Activated CD8-positive, alpha-beta memory T cell treated with anti-CD3 and anti-CD28 coated beads, Interleukin-2, amount 50 U/mL, for 1 hour (primary cell): ENCODE measurements around the gene CARD19.
"Not testable (repeated sequence)": the region's sequence is repeated elsewhere in the genome, so short reads cannot be mapped to it uniquely, and the experiment has no call there.

Source experiments
- DNase-seq: peaks from one replicate; pipeline ENCODE4 v3.0.0-alpha.2; 2020; ENCODE audit errors: extremely low read depth

CARD19 gene

GRCh38 chr9:93107151-93107824 lies 11.3 kb downstream of the CARD19 start:
- no peak for DNase-seq

DNA sequence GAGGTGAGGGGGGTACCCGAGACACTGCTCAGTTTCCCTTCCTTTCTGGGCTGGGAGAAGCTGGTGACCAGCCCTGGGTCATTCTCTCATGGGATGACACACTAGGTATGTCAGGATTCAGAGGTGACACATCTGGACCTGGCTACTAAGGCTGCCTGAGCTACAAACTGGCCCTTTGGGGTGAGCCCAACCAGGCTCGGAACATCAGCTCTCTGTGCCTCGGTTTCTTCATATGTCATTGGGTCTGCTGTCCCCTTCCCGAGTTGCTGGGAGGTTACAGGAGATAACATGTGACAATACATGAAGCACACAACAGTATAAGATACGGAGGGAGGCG lies 11.8 kb downstream of the CARD19 start:
- DNase-seq: no peak

DNA sequence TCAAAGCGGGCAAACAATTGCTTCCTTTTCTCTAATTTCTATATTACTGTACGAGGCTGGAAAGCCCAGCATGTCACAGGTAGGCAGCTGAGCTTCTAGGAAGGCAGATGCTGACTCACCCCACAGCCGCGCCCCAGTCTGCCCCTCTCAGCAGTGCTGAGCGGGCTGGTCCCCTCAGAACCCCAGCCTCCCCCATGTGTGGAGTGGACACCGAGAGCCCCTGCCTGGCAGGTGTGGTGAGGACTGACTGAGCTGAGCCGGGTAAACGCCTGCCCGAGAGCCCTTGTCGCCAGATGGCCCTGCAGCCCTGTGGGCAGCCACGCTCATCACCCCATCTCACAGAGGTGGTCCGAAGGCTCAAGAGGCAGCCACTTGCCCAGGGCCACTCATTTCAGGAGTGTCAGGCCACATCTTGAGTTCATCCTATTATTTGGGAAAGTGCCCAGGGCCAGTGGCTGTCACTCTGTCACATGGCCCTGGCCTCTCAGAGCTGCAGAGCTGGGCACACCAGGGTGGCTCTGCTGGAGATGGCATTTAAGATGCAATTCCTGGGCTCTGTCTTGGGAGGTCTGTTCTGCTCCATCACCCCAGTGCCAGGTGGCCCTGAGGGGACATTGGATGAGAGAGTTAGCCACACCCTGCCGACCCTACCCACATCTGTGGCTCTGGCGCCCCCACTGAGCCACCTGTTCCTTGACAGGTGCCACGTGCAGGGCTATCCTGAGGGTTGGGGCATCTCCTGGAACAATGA lies 12.4 kb downstream of the CARD19 start:
- no peak for DNase-seq

GRCh38 chr9:93110311-93110855 lies 14.4 kb downstream of the CARD19 start:
- DNase-seq: no peak

GRCh38 chr9:93111001-93111370 lies 15.0 kb downstream of the CARD19 start:
- no peak for DNase-seq

DNA sequence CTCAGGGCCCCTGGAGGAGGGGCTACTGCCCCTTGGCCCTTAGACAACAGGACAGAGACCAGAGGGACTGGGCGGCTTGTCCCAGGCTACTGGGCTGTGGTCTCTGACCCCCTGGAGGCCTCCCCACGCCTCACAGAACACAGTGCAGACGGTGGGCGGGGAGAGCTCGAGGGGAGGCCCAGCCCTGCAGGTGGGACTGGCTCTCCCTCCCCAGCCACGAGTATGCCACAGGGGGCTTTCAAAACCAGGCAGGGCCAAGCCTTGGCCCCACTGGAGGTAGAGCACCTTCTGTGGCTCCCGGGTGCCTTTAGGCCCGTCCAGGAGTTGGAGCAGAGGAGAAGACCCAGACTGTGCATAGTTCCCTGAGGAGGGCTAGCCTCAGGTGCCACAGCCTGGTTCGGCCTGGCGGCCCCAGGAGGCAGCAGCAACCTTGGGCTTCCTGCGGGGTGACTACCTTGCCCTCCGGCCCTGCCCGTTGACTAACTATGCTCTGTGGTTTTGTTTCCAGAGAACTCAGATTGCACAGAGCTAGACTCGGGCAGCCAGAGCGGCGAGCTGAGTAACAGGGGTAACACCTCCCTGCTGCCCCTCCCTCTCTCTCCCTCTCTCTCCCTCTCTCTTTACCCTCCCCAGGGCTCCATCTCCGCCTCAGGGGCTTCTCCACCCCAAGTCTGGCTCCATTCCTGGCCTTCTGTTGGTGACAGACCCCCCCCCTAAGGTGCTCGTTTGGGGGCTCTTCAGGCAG lies 15.5 kb downstream of the CARD19 start:
- no peak for DNase-seq

GRCh38 chr9:93112116-93112863 lies 16.3 kb downstream of the CARD19 start:
- no peak for DNase-seq

DNA sequence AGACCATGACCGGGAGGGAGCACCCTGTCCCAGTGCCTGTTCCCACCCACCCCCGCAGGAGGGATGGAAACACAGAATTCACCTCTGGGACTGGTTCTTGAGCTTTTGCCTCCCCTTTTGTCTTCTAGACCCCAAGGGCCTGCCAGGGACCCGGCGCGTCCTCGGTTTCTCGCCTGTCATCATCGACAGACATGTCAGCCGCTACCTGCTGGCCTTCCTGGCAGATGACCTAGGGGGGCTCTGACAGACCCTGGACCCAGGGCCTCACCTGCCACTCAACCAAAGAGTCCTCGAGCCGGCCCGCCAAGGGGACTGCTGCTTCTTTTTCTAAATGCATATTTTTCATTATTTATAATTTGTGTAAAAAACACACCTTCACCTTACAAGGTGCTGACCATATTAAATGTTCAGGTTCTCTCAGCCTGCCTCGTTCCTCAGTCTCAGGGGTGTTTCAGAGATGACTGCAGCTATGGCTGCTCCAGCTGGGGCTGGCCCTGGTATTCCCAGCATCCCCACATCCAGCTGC lies 16.9 kb downstream of the CARD19 start:
- no peak for DNase-seq

DNA sequence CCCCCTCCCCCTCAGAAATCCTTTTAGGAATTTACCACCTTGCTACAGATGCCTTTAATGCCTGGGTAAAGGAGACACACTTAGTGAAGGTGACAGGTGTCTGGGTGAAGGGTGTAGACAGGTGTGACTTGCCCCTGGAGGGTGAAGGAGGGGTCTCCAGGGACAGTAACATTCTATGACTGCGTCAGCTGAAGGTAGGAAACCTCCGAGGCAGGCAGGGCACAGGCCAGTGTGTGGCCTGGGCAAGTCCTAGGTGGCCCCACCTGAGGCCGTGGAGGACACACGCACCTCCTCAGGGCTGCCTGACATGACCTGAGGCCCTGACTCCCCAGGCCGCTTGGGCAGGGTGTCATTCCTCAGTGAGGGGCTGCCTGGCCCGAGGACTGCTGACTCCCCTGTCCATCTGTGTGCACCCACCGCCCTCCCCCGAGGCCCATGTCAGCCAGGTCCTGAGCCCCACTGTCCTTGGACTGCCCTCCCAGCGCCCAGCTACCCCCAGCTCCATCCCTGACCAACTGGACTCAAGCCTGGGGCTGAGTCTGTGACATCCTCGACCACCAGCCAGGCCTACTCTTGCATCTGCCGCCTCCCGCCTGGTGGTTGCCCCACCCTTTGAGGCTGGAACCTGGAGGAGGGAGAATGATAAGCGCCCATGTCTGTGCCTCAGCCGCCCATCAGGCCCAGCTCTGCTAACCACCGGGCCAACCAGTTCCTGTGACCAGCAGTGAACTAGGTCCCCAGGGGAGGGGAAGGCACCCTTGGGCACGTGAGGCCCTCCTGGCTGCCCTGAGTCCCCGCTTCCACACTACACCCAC lies 18.4 kb downstream of the CARD19 start:
- no peak for DNase-seq

GRCh38 chr9:93114984-93115335 lies 18.9 kb downstream of the CARD19 start:
- DNase-seq: no peak

- DNase-seq: no peak
Observed at GRCh38 chr9:93115486-93116071, 19.6 kb downstream of the CARD19 start.

DNA sequence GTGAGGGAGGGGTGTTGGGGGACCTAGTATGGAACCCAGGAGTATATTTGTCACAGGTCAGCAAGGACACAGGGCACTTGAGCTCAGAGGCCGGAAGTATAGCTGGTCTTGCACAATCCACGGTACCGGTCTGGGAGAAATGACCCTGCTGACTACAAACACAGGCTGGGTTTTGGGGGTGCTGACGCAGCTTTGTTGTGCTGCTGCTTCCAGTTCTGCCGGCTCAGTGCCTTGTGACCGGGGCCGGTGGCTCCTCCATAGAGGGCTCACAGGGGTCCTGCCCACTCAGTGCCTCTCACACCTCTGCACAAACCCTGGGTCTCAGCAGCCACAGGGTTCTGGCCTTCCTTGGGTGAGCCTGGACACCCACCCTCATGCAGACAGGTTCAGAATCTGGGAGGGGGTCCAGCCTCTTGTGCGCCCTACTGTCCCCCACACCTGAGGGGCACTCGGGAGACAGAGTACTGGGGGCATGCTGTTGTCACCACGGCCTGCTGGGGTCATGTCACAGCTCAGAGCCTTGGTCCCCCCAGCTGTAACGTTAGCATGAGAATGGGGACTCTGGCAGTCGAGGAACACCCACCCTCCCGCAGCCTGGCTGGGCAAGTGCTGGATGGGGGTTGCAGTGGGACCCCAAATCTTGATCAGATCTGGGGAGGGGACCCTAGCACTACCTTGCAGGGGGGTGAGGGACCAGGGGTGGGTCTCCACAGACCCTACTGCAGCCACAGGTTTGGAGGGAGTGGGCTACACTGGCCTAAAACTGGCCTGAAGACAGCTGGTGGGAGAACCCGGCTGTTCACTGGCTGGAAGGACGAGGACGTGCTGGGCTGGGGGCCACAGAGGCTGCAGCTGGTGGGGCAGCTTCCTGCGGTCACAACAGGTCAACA lies 20.3 kb downstream of the CARD19 start:
- DNase-seq: no peak

- DNase-seq: not testable (repeated sequence)
Observed at GRCh38 chr9:93117521-93117920, 21.5 kb downstream of the CARD19 start.

DNA sequence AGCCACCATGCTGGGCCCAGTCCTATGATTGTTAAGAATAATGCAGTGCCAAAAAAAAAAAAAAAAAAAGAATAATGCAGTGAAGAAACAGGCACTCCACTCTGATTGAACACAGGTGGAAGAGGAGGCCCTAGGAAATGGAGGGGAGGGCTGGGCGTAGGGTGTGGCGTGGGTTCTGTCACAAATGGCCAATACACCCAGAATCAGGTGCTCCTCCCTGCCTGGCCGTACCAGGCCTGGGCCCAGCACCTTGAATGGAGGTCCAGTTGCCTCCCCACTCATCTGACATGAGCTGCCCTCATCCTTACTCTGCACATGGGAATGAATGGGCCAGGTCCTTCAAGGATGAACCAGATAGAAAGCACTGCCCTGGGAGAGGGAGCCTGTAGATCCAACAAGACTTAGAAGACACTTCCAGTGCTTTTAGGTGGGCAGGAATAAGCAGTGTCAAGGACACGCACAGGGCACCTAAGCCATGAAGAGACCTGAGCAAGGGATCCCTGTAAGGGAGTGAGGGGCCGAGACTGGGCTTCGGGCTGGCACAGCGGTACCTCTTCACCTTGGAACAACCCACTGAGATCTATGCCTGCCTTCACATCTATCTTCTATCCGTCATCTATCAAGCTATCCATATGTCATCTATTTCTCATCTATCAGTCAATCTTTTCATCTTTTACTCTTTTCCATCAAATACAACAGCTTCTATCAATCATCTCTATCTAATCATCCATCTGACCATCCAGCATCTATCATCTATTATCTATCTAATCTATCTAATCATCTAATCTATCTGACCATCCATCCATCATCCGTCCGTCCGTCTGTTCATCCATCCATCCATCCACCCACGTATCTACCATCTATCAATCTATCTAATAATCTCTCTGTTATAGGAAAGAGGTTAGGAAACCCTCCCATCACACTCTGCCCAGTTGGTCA lies 22.2 kb downstream of the CARD19 start:
- DNase-seq: no peak

GRCh38 chr9:93118863-93119702 lies 23.1 kb downstream of the CARD19 start:
- DNase-seq: no peak

GRCh38 chr9:93119703-93119952 lies 23.6 kb downstream of the CARD19 start:
- DNase-seq: no peak

DNA sequence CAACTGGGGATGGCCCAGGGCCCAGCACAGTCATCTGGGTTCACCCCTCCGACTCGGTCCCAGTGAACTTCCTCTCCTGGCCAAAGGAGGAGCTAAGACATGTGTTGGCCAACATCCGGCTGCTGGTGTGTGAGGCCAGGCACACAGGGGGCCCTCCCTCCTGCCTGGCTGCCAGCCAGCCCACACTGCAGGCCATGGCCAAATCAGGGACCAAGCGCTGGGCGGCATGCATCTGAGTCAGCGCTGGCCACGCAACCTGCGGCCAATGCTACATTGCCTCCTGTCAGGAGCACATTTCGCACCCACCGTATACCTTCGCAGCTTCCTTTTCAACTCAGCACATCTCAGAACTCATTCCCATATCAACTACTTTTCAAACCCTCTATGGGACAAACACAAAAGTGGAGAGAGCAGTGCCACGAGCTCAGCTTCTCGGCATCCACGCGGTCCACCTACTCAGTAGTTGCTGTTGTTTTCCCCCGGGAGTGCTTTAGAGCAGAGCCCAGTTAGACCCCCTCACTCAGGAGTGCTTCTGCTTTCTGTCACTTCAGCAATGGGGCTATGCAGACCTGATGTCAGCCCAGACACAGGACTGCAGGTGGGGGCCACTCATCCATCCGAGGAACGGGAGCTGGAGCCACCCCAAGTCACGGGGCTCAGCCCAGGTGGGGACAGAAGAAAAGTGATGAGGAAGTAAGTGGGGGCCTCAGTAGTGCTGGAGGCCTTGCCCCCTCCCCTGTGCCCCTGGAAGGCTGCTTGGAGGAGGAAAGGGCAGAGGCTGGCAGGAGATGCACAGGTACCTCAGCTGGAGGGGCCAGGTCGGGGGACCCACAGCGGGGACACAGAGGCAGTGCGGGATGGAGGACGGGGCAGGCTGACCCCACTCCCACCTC lies 24.2 kb downstream of the CARD19 start:
- DNase-seq: no peak
